ENCODE results near the gene CBX1. TPM values are rescaled to one million over a fixed set of nuclear protein-coding genes. Genes with fewer than 3 reads are reported as not detected.

Gene CBX1
- total RNA-seq = 54.8 and 78.6 TPM in 2 replicates

GRCh38 chr17:48101012-48101720 lies at the start of gene CBX1:
Gene CBX1 (minus strand): TSS chr17:48101478. CDS start chr17:48077004, 24,474 bp downstream.
- Histone ChIP-seq H3K27me3 (ENCODE audit: control insufficient read depth, insufficient read depth, low read length) (no peaks in the 10 kb centered on the region), H3K4me3 (ENCODE audit: low read depth, low read length) (peak within 1 kb of the TSS; percentile 91), H3K36me3 (ENCODE audit: control insufficient read depth, insufficient read depth, low read length) (no peaks in the 10 kb centered on the region)
- TF ChIP-seq CTCF (IDR thresholded peaks at IDR 0.05; ENCODE audit: insufficient read depth, low read length, poor library complexity, severe bottlenecking) = no peak
- peak; percentile 85 for DNase-seq (ENCODE audit: low read depth)

- no peaks in the 10 kb centered on the region for H3K36me3 ChIP-seq (ENCODE audit: control insufficient read depth, insufficient read depth, low read length)
- no peak for TF ChIP-seq CTCF (IDR thresholded peaks at IDR 0.05; ENCODE audit: insufficient read depth, low read length, poor library complexity, severe bottlenecking)
- H3K4me3 ChIP-seq (ENCODE audit: low read depth, low read length) = no peak overlapping the region
- no peak for DNase-seq (ENCODE audit: low read depth)
- H3K27me3 ChIP-seq (ENCODE audit: control insufficient read depth, insufficient read depth, low read length) = peaks cover 7% of the 10 kb centered on the region
Observed at GRCh38 chr17:48150597-48151001, 49.3 kb upstream of the CBX1 start.

GRCh38 chr17:48149787-48150463 lies 48.6 kb upstream of the CBX1 start:
- no peak for DNase-seq (ENCODE audit: low read depth)
- H3K36me3 ChIP-seq (ENCODE audit: control insufficient read depth, insufficient read depth, low read length) = no peaks in the 10 kb centered on the region
- no peak for TF ChIP-seq CTCF (IDR thresholded peaks at IDR 0.05; ENCODE audit: insufficient read depth, low read length, poor library complexity, severe bottlenecking)
- no peak overlapping the region for H3K4me3 ChIP-seq (ENCODE audit: low read depth, low read length)
- peaks cover 7% of the 10 kb centered on the region for H3K27me3 ChIP-seq (ENCODE audit: control insufficient read depth, insufficient read depth, low read length)

- DNase-seq (ENCODE audit: low read depth) = no peak
- TF ChIP-seq CTCF (IDR thresholded peaks at IDR 0.05; ENCODE audit: insufficient read depth, low read length, poor library complexity, severe bottlenecking) = no peak
- Histone ChIP-seq H3K27me3 (ENCODE audit: control insufficient read depth, insufficient read depth, low read length) (peaks cover 7% of the 10 kb centered on the region), H3K36me3 (ENCODE audit: control insufficient read depth, insufficient read depth, low read length) (no peaks in the 10 kb centered on the region), H3K4me3 (ENCODE audit: low read depth, low read length) (no peak overlapping the region)
Observed at GRCh38 chr17:48148854-48149786, 47.8 kb upstream of the CBX1 start.

GRCh38 chr17:48148029-48148770 lies 46.9 kb upstream of the CBX1 start:
- DNase-seq (ENCODE audit: low read depth) = no peak
- no peak for TF ChIP-seq CTCF (IDR thresholded peaks at IDR 0.05; ENCODE audit: insufficient read depth, low read length, poor library complexity, severe bottlenecking)
- H3K36me3 ChIP-seq (ENCODE audit: control insufficient read depth, insufficient read depth, low read length) = no peaks in the 10 kb centered on the region
- H3K27me3 ChIP-seq (ENCODE audit: control insufficient read depth, insufficient read depth, low read length) = peaks cover 13% of the 10 kb centered on the region
- H3K4me3 ChIP-seq (ENCODE audit: low read depth, low read length) = no peak overlapping the region

All from kidney epithelial cell (primary cell).